Measurements from ENCODE around the gene TIAM1.

DNA sequence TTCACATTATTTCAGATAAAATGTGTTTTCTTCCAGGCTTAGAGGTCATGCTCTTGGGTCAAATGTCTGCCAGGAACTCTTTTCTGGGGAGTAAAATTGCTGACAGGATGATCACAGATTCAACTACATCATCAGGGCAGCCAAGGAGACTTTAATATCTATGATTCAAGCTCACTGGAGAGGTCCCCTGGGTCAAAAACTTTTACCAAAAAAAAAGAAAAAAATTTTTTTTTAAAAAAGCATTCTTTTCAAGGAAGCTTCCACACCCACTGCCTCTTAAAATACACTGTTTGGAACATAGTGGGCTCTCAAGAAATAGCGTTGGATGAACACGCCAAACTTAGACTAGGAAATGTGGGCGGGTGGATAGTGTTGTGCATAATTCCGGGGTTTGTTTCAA, 81.3 kb downstream of the TIAM1 start:
- TF ChIP-seq, protein P1, sequence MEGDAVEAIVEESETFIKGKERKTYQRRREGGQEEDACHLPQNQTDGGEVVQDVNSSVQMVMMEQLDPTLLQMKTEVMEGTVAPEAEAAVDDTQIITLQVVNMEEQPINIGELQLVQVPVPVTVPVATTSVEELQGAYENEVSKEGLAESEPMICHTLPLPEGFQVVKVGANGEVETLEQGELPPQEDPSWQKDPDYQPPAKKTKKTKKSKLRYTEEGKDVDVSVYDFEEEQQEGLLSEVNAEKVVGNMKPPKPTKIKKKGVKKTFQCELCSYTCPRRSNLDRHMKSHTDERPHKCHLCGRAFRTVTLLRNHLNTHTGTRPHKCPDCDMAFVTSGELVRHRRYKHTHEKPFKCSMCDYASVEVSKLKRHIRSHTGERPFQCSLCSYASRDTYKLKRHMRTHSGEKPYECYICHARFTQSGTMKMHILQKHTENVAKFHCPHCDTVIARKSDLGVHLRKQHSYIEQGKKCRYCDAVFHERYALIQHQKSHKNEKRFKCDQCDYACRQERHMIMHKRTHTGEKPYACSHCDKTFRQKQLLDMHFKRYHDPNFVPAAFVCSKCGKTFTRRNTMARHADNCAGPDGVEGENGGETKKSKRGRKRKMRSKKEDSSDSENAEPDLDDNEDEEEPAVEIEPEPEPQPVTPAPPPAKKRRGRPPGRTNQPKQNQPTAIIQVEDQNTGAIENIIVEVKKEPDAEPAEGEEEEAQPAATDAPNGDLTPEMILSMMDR (IDR thresholded peaks at IDR 0.05; ENCODE audit: borderline replicate concordance, extremely low read depth, low read length, poor library complexity, severe bottlenecking): no peak
- no peak for TF ChIP-seq EZH2 (IDR thresholded peaks at IDR 0.05; ENCODE audit: borderline replicate concordance, low read depth, low read length, severe bottlenecking)

All from DND-41 (cell line).